HEK293 (cell line): ENCODE measurements around the gene CRTC2.

ENCODE experiments used
- CTCF ChIA-PET: fragments of 350-600 bp; formaldehyde crosslinking; extraction: SDS; loops from one replicate; lab custom pipeline; 2021; ENCODE audit warnings: antibody characterized with exemption; lab: Yijun Ruan, JAX
- POLR2A ChIA-PET: fragments of 300-600 bp; formaldehyde crosslinking; extraction: SDS; loops from one replicate; lab custom pipeline; 2020; ENCODE audit warnings: antibody characterized with exemption, inconsistent platforms; lab: Yijun Ruan, JAX
- H3K27ac ChIP-seq: fragments of 200-500 bp; sonication (Bioruptor generic); 2 replicates; pipeline ENCODE4 v1.5.1; 2014; ENCODE audit warnings: low read depth, low read length, control low read depth, inconsistent platforms; ENCODE audit errors: extremely low read depth
- H3K36me3 ChIP-seq, 2 experiments: fragments of 200-500 bp in 1 of 2; sonication (Bioruptor generic) in 1 of 2; 1 replicate in 1 of 2; 2 replicates in 1 of 2; pipeline ENCODE4 v1.5.1; 2014 to 2017; ENCODE audit warnings: inconsistent platforms in 2 of 2, low read length in 2 of 2; ENCODE audit not compliant: control insufficient read depth in 2 of 2, insufficient read depth in 1 of 2
- H3K4me1 ChIP-seq: fragments of 200-500 bp; sonication (Bioruptor generic); 2 replicates; pipeline ENCODE4 v1.5.1; 2014; ENCODE audit warnings: mild to moderate bottlenecking, low read length, inconsistent platforms; ENCODE audit not compliant: control insufficient read depth, insufficient read depth
- H3K4me3 ChIP-seq: 2 replicates; pipeline ENCODE4 v1.5.1; 2011; ENCODE audit warnings: low read depth, mild to moderate bottlenecking, control low read depth, low read length, moderate library complexity
- H3K9me3 ChIP-seq: fragments of 200-500 bp; sonication (Bioruptor generic); 2 replicates; pipeline ENCODE4 v1.5.1; 2014; ENCODE audit warnings: low read depth, low read length, inconsistent platforms; ENCODE audit not compliant: control insufficient read depth, insufficient read depth
- ZBTB48 ChIP-seq: fragments of 450-650 bp; formaldehyde crosslinking; IDR thresholded peaks from 2 replicates; pipeline ENCODE4 v1.5.1; 2016; ENCODE audit warnings: missing biosample characterization, missing genetic modification characterization
- ZNF2 ChIP-seq: fragments of 450-650 bp; formaldehyde crosslinking; IDR thresholded peaks from 2 replicates; pipeline ENCODE4 v1.5.1; 2016; ENCODE audit warnings: missing biosample characterization, missing genetic modification characterization
- ZNF23 ChIP-seq: fragments of 450-650 bp; formaldehyde crosslinking; IDR thresholded peaks from 2 replicates; pipeline ENCODE4 v1.5.1; 2016; ENCODE audit warnings: missing biosample characterization, missing genetic modification characterization, borderline replicate concordance
- ZNF366 ChIP-seq: fragments of 450-650 bp; formaldehyde crosslinking; conservative IDR thresholded peaks from 2 replicates; pipeline ENCODE4 v1.5.1; 2016; ENCODE audit warnings: missing biosample characterization, missing genetic modification characterization
- ZNF37A ChIP-seq: fragments of 450-650 bp; IDR thresholded peaks from 2 replicates; pipeline ENCODE4 v1.5.1; 2018; ENCODE audit warnings: missing biosample characterization, missing genetic modification characterization
- ZNF571 ChIP-seq: fragments of 450-650 bp; formaldehyde crosslinking; IDR thresholded peaks from 2 replicates; pipeline ENCODE4 v1.5.0; 2017; ENCODE audit warnings: missing biosample characterization, missing genetic modification characterization
- ZNF600 ChIP-seq: fragments of 450-650 bp; formaldehyde crosslinking; IDR thresholded peaks from 2 replicates; pipeline ENCODE4 v1.5.1; 2016; ENCODE audit warnings: missing biosample characterization, missing genetic modification characterization
- ZNF747 ChIP-seq: fragments of 450-650 bp; formaldehyde crosslinking; IDR thresholded peaks from 2 replicates; pipeline ENCODE4 v1.5.1; 2016; ENCODE audit warnings: missing biosample characterization, missing genetic modification characterization
- ZNF830 ChIP-seq: fragments of 450-650 bp; IDR thresholded peaks from 2 replicates; pipeline ENCODE4 v1.5.0; 2018; ENCODE audit warnings: missing biosample characterization, missing genetic modification characterization, low read depth, mild to moderate bottlenecking, moderate library complexity
- ZSCAN4 ChIP-seq: fragments of 450-650 bp; formaldehyde crosslinking; IDR thresholded peaks from 2 replicates; pipeline ENCODE4 v1.5.1; 2017; ENCODE audit warnings: missing biosample characterization, missing genetic modification characterization
- TF ChIP-seq, protein P1 (sequence below): fragments of 450-650 bp; formaldehyde crosslinking; IDR thresholded peaks from 2 replicates; pipeline ENCODE4 v1.5.1; 2016; ENCODE audit warnings: missing biosample characterization, missing genetic modification characterization, borderline replicate concordance
- TF ChIP-seq, protein P2 (sequence below): fragments of 450-650 bp; formaldehyde crosslinking; IDR thresholded peaks from 2 replicates; pipeline ENCODE4 v1.5.1; 2017; ENCODE audit warnings: missing biosample characterization, missing genetic modification characterization
- TF ChIP-seq, protein P3 (sequence below): fragments of 450-650 bp; formaldehyde crosslinking; IDR thresholded peaks from 2 replicates; pipeline ENCODE4 v1.5.1; 2016; ENCODE audit warnings: missing biosample characterization, missing genetic modification characterization, borderline replicate concordance

The CRTC2 gene

GRCh38 chr1:153941826-153942725, 16.3 kb downstream of the CRTC2 start (continued):
- TF ChIP-seq ZNF571 (tag by site-specific recombination): no peak
- TF ChIP-seq ZNF830 (tag by site-specific recombination): no peak

- no peak overlapping the region for H3K4me3 ChIP-seq
- no peak for TF ChIP-seq ZNF600 (tag by site-specific recombination)
- TF ChIP-seq, protein P1, sequence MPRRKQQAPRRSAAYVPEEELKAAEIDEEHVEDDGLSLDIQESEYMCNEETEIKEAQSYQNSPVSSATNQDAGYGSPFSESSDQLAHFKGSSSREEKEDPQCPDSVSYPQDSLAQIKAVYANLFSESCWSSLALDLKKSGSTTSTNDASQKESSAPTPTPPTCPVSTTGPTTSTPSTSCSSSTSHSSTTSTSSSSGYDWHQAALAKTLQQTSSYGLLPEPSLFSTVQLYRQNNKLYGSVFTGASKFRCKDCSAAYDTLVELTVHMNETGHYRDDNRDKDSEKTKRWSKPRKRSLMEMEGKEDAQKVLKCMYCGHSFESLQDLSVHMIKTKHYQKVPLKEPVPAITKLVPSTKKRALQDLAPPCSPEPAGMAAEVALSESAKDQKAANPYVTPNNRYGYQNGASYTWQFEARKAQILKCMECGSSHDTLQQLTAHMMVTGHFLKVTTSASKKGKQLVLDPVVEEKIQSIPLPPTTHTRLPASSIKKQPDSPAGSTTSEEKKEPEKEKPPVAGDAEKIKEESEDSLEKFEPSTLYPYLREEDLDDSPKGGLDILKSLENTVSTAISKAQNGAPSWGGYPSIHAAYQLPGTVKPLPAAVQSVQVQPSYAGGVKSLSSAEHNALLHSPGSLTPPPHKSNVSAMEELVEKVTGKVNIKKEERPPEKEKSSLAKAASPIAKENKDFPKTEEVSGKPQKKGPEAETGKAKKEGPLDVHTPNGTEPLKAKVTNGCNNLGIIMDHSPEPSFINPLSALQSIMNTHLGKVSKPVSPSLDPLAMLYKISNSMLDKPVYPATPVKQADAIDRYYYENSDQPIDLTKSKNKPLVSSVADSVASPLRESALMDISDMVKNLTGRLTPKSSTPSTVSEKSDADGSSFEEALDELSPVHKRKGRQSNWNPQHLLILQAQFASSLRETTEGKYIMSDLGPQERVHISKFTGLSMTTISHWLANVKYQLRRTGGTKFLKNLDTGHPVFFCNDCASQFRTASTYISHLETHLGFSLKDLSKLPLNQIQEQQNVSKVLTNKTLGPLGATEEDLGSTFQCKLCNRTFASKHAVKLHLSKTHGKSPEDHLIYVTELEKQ: no peak
- TF ChIP-seq ZSCAN4 (tag by site-specific recombination): no peak
- TF ChIP-seq ZBTB48: no peak
- TF ChIP-seq, protein P2, sequence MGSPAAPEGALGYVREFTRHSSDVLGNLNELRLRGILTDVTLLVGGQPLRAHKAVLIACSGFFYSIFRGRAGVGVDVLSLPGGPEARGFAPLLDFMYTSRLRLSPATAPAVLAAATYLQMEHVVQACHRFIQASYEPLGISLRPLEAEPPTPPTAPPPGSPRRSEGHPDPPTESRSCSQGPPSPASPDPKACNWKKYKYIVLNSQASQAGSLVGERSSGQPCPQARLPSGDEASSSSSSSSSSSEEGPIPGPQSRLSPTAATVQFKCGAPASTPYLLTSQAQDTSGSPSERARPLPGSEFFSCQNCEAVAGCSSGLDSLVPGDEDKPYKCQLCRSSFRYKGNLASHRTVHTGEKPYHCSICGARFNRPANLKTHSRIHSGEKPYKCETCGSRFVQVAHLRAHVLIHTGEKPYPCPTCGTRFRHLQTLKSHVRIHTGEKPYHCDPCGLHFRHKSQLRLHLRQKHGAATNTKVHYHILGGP (tag by site-specific recombination): no peak
- TF ChIP-seq ZNF23 (tag by site-specific recombination): no peak
- TF ChIP-seq ZNF747 (tag by site-specific recombination): no peak
- TF ChIP-seq ZNF37A: no peak
- no peak for TF ChIP-seq ZNF366 (tag by site-specific recombination)
- no peak for TF ChIP-seq ZNF2 (tag by site-specific recombination)
- TF ChIP-seq, all 188 proteins: peak for 0
- Histone ChIP-seq H3K27ac (no peak overlapping the region), H3K4me1 (no peaks in the 10 kb centered on the region), H3K36me3 (peaks cover 4 to 76% of the 10 kb centered on the region in 2 experiments; a peak in 1 of 3 replicates), H3K9me3 (no peaks in the 10 kb centered on the region)
- POLR2A ChIA-PET: interaction anchor here (0.6 to 2.0 kb wide), 2 partner anchors 27 to 157 kb away, joined by 3 to 7 read pairs; partner anchors contain the start of gene CREB3L4
- CTCF ChIA-PET: interaction anchor here (0.9 kb wide), 1 partner anchor 11 kb away, joined by 3 read pairs; no protein-coding TSS in a partner anchor
Observed at GRCh38 chr1:153940756-153941155, 17.7 kb downstream of the CRTC2 start.

DNA sequence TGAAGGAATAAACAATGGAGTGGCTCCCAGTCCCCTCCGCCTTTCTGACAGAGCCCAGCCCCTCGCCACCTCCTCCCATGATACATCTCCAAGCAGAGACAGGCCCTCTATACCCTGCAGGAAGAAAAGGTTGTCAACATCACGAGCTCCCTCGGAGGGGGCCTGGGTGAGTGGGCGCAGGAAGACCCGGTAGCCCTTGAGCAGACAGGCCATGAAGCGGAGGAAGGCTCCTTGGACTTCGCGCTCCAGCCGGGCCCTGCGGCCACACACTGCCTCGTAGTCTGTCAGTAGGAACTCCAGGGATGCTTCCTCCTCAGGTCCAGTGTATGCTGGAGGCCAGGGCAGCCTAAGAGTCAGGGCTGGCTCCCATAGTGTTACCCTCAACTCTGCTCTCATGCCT, 18.9 kb downstream of the CRTC2 start:
- Histone ChIP-seq H3K4me1 (no peaks in the 10 kb centered on the region), H3K9me3 (no peaks in the 10 kb centered on the region), H3K4me3 (no peak overlapping the region), H3K27ac (no peak overlapping the region), H3K36me3 (peaks cover 4 to 88% of the 10 kb centered on the region in 2 experiments; a peak in 2 of 3 replicates)
- ChIA-PET POLR2A (interaction anchor here (0.5 to 0.9 kb wide), 2 partner anchors 11 to 64 kb away, joined by 3 read pairs; no protein-coding TSS in a partner anchor), CTCF (no interaction called here)
- TF ChIP-seq, protein P3, sequence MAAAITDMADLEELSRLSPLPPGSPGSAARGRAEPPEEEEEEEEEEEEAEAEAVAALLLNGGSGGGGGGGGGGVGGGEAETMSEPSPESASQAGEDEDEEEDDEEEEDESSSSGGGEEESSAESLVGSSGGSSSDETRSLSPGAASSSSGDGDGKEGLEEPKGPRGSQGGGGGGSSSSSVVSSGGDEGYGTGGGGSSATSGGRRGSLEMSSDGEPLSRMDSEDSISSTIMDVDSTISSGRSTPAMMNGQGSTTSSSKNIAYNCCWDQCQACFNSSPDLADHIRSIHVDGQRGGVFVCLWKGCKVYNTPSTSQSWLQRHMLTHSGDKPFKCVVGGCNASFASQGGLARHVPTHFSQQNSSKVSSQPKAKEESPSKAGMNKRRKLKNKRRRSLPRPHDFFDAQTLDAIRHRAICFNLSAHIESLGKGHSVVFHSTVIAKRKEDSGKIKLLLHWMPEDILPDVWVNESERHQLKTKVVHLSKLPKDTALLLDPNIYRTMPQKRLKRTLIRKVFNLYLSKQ: no peak
